Tibial artery (tissue), 4 donors: ENCODE data around the gene GINS2.

ENCODE experiments used
- DNase-seq, 2 donors: peaks; one replicate each; pipeline ENCODE4 v3.0.0-alpha.2; 2019
- H3K27ac ChIP-seq, 2 donors: fragments of 200-600 bp; sonication (generic) in 1 of 2; 1 replicate in 1 of 2; 2 replicates in 1 of 2; pipeline ENCODE4 v1.5.1; 2018 to 2019; ENCODE audit warnings: mild to moderate bottlenecking in 1 of 2
- H3K27me3 ChIP-seq, 2 donors: fragments of 200-600 bp; sonication (generic) in 1 of 2; one replicate each; pipeline versions ENCODE4 v1.5.1 to v1.6.0; 2016 to 2019
- H3K36me3 ChIP-seq, 3 donors: fragments of 200-600 bp; sonication (generic) in 2 of 3; one replicate each; pipeline ENCODE4 v1.5.1; 2016 to 2019; ENCODE audit warnings: mild to moderate bottlenecking in 2 of 3
- H3K4me1 ChIP-seq, 4 donors: fragments of 200-600 bp; sonication (generic) in 2 of 4; 1 replicate in 3 of 4; 2 replicates in 1 of 4; pipeline ENCODE4 v1.5.1; 2016 to 2019
- H3K4me3 ChIP-seq, 2 donors: fragments of 200-600 bp; sonication (generic) in 1 of 2; 1 replicate in 1 of 2; 2 replicates in 1 of 2; pipeline ENCODE4 v1.5.1; 2018 to 2019; ENCODE audit warnings: mild to moderate bottlenecking in 2 of 2
- H3K9me3 ChIP-seq, 3 donors: fragments of 200-600 bp; sonication (generic) in 1 of 3; one replicate each; pipeline ENCODE4 v1.5.1; 2016 to 2019
- CTCF ChIP-seq, 2 experiments: fragments of 200-600 bp in 1 of 2; fragments of 450-650 bp in 1 of 2; IDR thresholded peaks; one replicate each; pipeline ENCODE4 v1.5.1; 2017 to 2019; ENCODE audit warnings: antibody characterized with exemption in 2 of 2, mild to moderate bottlenecking in 1 of 2, moderate library complexity in 1 of 2
- intact Hi-C: fragments of 100-400 bp; cut with DNase I; formaldehyde crosslinking; loops from one replicate; pipeline ENCODE4 v1.15.0; 2023; ENCODE audit warnings: low total_unique reads

Gene GINS2

DNA sequence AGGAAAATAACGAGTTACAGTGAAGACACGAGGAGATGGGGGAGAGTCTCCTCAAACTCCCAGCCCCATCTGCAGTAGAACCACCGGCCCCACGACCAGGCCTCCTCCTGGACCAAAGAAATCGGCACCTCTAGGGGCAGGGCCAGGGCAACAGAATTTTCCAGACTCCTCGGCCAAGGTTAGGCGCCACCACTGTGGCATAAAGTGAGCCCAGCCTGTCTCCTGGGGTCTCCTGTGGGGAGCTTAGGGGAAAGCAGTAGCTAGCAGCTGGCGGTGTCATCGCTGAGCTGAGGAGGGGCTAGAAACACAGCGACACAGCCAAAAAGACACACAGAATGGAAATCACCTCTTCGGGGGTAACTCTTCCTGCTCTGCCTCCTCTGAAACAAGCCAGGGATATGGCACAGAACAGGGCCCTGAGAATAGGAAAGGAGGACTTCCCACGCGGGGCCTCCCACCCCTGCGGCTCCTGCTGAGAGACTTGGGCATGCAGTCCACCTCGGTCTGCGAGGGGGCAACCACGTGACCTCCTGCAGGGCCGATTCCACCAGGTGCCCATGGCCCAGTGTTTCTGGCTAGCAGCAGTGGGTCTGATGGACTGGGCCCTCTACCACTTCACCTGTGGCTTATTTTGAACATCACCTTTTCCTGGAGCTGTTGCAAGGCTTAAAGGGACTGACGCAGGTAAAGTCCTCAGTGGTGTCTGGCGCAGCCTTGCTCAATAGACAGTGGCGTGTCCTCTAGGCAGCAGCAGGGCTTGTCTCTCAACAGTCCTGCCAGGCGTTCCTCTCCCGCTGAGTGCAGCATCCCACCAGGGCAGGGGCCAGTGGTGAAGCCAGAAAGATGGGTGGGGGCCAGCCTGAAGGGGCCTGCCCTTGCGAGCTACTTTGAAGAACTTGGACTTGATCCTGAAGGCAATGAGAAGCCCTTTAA lies 6.7 kb upstream of the GINS2 start:
- DNase-seq = no peak
- intact Hi-C loops = no loop called here
- Histone ChIP-seq H3K36me3 (no peaks in the 10 kb centered on the region), H3K4me1 (no peaks in the 10 kb centered on the region), H3K27ac (no peak overlapping the region), H3K27me3 (peaks cover 0 to 52% of the 10 kb centered on the region in 2 donors), H3K4me3 (no peak overlapping the region), H3K9me3 (no peaks in the 10 kb centered on the region)
- TF ChIP-seq CTCF (IDR thresholded peaks at IDR 0.05) = no peak

- no peaks in the 10 kb centered on the region for H3K36me3 ChIP-seq
- H3K4me1 ChIP-seq = peaks cover 0 to 22% (median 12%) of the 10 kb centered on the region in 4 donors
- H3K4me3 ChIP-seq = no peak overlapping the region
- DNase-seq = no peak
- peaks cover 0 to 30% of the 10 kb centered on the region in 2 donors for H3K27me3 ChIP-seq
- no peak for TF ChIP-seq CTCF (IDR thresholded peaks at IDR 0.05)
- no peak overlapping the region for H3K27ac ChIP-seq
- intact Hi-C loops = no loop called here
- no peaks in the 10 kb centered on the region for H3K9me3 ChIP-seq
These were observed 1.8 kb upstream of the GINS2 start for GRCh38 chr16:85690469-85691064.

DNA sequence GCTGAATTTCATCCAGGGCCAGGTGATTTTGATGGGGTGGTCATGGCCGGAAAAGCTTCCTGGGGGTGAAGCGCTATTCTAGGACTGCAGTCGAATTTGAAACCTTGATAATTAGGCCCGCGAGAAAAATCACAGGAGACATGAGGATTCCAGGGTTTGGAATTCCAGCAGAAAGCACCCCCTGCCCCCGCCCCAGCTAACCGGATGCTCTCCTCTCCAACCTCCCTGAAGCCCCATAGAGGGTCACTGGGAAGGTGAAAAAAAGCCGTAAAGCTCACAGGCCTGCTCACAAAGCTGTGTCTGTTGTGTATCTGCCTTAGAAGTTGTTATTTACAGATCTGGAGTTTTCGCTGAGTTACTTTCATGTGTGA lies 1.2 kb upstream of the GINS2 start:
- Histone ChIP-seq H3K9me3 (no peaks in the 10 kb centered on the region), H3K27me3 (peaks cover 0 to 24% of the 10 kb centered on the region in 2 donors), H3K4me1 (peaks cover 0 to 22% (median 12%) of the 10 kb centered on the region in 4 donors), H3K36me3 (no peaks in the 10 kb centered on the region), H3K4me3 (no peak overlapping the region), H3K27ac (no peak overlapping the region)
- intact Hi-C loops = no loop called here
- no peak for TF ChIP-seq CTCF (IDR thresholded peaks at IDR 0.05)
- DNase-seq = no peak

DNA sequence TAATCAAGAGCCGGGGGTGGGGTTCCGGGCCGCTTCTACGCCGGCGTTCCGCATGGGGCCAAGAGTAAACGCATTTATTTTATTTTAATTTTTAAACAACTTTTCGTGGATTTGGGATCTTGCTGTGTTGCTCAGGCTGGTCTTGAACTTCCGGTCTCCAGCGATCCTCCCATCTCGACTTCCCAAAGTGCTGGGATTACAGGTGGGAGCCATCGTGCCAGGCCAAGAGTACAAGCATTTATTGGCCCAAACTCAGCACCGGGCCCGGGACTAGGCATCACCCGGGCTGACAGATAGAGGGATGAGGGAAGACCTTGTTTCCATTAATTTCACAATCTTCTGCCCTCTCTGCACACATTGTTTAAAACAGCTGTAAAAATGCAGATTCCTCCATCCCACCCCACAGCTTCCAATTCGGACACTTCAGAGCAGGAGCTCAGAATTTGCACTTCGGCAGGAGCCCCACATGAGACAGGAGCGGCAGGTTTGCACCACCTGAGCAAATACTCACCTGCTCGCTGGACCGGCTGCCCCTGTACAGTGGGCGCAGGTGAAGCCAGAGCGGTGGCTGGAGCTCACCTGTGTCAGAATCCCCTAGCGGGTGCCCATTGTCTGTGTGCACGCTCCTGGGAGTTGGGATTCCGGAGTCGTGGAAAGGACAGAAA lies 663 bp upstream of the GINS2 start:
- no peak for DNase-seq
- H3K9me3 ChIP-seq = no peaks in the 10 kb centered on the region
- peaks cover 0 to 18% of the 10 kb centered on the region in 2 donors for H3K27me3 ChIP-seq
- peak overlapping the region; percentile 56 to 78 for H3K4me3 ChIP-seq
- no peaks in the 10 kb centered on the region for H3K36me3 ChIP-seq
- peaks cover 0 to 22% (median 12%) of the 10 kb centered on the region in 4 donors for H3K4me1 ChIP-seq
- TF ChIP-seq CTCF (IDR thresholded peaks at IDR 0.05) = no peak
- H3K27ac ChIP-seq = no peak overlapping the region
- intact Hi-C loops = no loop called here

DNA sequence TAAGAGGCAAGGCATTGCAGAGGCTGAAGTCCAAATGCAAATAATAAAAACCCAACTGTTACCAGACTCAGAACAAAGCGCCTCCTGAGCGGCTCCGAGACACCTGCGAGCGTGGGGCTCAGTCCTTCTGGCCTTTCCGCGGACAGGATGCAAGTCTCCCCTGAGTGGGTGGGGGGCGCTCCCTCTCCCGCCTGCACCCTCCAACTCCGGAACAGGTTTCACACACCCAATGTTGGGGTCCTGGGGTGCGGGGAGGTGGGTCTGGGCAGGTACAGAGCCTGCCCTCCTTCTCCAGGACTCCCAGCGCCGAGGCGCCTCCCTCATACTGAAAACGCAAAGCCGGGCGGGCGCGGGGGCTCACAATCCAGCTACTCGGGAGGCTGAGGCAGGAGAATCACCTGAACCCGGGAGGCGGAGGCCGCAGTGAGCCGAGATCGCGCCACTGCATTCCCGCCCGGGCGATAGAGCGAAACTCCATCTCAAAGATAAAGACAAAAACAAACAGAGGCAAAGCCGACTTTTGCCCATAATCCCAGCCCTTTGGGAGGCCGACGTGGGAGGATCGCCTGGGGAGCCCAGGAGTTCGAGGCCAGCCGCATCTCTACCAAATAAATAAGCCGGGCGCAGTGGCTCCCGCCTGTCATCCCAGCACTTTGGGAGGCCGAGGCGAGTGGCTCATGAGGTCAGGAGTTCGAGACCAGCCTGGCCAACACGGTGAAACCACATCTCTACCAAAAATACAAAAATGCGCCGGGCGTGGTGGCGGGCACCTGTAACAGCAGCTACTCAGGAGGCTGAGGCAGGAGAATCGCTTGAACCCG lies 893 bp downstream of the GINS2 start:
- Histone ChIP-seq H3K27me3 (peaks cover 0 to 18% of the 10 kb centered on the region in 2 donors), H3K4me3 (peak overlapping the region; percentile 56 to 78), H3K9me3 (no peaks in the 10 kb centered on the region), H3K36me3 (no peaks in the 10 kb centered on the region), H3K27ac (no peak overlapping the region), H3K4me1 (peaks cover 0 to 22% (median 12%) of the 10 kb centered on the region in 4 donors)
- no peak for DNase-seq
- intact Hi-C loops = no loop called here
- TF ChIP-seq CTCF (IDR thresholded peaks at IDR 0.05) = no peak
